NCI-H2196 treated with DMSO at 0.1 percent for 48 hours (cell line): Measurements from ENCODE around the gene ALPK3.

ENCODE experiments used
- DNase-seq: peaks from one replicate; lab custom pipeline; 2025; ENCODE audit not compliant: unreplicated experiment; lab: John Stamatoyannopoulos, UW

Gene ALPK3

GRCh38 chr15:84889313-84889990, 72.3 kb downstream of the ALPK3 start:
- DNase-seq, result no peak

DNA sequence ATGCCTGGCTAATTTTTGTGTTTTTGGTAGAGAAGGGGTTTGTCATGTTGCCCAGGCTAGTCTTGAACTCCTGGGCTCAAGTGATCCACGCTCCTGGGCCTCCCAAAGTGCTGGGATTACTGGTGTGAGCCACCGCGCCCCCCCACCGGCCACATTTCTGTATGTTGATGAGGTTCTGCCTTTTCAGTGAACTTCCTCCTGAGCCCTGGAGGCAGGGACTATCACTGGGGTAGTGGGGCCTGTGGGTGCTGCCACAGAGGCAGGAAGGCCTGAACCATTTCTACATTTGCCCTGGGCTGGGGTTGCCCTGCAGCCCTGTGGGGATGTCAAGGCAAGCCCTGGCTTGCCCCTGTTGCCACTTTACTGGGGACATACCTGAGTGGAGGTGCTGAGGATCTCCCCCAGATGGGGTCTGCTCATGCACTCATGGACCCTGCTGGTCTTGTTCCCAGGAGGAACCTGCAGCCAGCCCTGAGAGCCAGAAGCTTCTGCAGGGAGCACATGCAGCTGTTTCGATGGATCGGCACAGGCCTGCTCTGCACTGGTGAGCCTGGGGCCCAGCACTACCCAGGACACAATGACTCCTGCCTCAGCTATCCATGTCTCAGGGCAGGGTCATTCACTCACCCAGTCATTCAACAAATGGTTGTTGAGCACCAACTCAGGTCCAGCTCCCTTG, 73.0 kb downstream of the ALPK3 start:
- no peak for DNase-seq

- no peak for DNase-seq
Observed at GRCh38 chr15:84890670-84891162, 73.6 kb downstream of the ALPK3 start.

DNA sequence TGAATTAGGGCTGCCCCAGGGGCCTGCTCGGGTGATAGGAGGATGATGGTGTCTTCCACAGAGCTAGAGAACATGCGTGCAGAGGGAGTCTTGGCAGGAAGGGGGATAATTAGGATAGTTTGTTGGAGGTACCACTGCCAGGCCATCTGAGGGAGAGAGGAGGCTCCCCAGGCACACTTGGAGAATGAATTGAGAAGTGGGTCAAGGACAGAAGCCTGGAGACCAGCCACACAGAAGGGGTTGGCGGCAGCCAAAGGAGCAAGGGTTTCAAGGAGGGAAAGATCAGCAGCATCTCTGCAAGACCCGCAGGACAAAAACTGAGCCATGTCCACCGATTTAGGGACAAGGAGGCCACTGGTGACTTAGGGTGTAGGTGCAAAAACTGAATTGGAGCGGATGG, 74.2 kb downstream of the ALPK3 start:
- DNase-seq, result no peak

DNA sequence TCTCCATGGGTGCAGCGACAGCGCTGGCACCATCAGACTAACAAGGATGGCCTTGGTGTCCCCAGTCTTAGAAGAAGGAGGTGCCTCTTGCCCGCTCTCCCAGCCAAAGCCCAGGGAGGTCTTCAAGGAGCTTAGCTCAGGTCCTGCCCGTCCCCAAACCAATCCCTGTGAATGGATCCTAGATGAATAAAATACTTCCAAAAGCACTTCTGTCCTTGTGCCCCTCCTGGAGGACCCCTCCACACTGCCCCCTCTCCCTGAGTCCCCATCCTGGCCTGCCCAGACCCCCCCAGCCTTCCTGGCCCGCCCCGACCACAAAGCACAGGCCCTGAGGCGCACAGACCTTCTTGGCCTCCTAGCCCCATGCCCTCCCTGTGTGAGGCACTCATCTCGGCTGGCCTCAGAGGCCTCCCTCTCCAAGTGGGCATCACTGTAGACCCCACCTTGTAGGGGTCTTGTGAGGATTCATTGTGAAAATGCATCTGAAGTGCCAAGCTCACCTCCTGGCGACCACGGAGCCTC, 75.7 kb downstream of the ALPK3 start:
- DNase-seq, result no peak

- no peak for DNase-seq
Observed at GRCh38 chr15:84893607-84894006, 76.5 kb downstream of the ALPK3 start.

GRCh38 chr15:84894736-84895425, 77.7 kb downstream of the ALPK3 start:
- DNase-seq, result no peak

GRCh38 chr15:84898761-84899160, 81.6 kb downstream of the ALPK3 start:
- DNase-seq, result no peak

GRCh38 chr15:84899750-84900149, 82.6 kb downstream of the ALPK3 start:
- DNase-seq, result no peak

DNA sequence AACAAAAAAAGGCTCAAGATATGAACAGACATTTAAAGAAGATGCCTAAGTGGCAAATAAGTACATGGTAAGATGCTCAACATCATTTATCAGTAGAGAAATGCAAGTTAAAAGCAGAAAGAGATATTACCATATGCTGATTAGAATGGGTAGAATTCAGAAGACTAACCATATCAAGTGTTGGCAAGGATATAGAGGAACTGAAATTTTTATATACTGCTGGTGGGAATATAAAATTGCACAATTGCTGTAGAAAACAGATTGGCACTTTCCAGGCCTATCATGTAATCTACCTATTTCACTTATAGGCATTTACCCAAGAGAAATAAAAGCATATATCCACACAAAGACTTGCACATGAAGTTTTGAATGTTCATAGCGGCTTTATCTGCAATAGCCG, 84.4 kb downstream of the ALPK3 start:
- DNase-seq, result no peak

GRCh38 chr15:84903751-84904150, 86.6 kb downstream of the ALPK3 start:
- no peak for DNase-seq

- DNase-seq, result no peak
Observed at GRCh38 chr15:84904419-84904818, 87.3 kb downstream of the ALPK3 start.

- no peak for DNase-seq
Observed at GRCh38 chr15:84905016-84905916, 88.1 kb downstream of the ALPK3 start.

GRCh38 chr15:84907731-84908130, 90.6 kb downstream of the ALPK3 start:
- DNase-seq, result no peak

- DNase-seq, result no peak
Observed at GRCh38 chr15:84908564-84908963, 91.4 kb downstream of the ALPK3 start.

GRCh38 chr15:84909029-84909428, 91.9 kb downstream of the ALPK3 start:
- DNase-seq, result no peak

DNA sequence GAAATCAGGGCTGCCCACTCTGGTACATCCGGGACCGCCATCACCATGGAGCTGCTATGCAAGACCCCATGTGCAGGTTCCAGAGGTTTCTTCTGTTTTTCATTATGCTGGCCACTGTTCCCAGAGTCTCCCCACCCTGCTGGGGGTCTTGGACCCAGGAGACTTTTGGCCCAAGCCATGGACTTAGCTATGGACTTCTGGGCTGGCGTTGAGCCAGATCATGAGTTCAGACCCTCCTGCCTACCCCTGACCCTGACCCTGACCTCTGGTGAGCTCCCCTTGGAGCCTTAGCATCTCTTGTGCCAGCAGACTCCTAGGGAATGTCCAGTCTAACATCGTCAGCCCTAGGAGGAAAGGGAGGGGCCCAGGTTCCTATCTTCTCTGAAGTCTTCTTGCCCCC, 92.6 kb downstream of the ALPK3 start:
- DNase-seq, result no peak

DNA sequence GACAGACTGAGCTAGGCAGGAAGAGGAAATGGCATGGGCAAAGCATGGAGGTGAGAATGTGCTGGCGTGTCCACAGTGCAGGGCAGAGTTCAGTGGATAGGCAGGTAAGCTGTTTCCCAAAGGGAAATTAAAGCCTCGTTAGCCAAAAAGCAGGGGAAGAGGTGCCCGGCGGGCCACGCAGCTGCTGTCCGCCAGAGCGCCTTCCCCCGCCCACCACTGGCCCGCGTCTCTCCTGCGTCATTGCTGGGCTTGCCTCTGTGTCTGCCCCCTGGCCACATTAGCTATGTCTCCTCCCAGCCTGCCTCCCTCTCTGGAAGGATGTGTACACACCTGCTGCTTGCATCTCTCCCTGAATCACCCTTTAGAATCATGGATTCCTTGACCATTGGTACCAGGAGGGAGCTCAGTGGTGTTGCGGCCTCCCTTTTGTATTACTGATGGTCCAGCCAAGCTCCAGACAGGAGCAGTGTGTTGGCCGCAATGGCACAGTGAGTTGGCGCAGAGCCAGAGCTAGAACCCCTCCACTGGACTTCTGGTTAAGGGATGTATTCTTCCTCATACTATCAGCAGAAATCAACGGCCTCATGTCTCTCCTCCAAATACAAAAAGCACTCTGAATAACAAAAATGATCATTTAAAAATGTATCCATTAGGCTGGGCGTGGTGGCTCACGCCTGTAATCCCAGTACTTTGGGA, 93.9 kb downstream of the ALPK3 start:
- peak; percentile 48 for DNase-seq

- no peak for DNase-seq
Observed at GRCh38 chr15:84911879-84912660, 94.9 kb downstream of the ALPK3 start.

- DNase-seq, result no peak
Observed at GRCh38 chr15:84913360-84913723, 96.2 kb downstream of the ALPK3 start.
